Measurements from ENCODE around the gene ANKH.
"Not testable (repeated sequence)": the region's sequence is repeated elsewhere in the genome, so short reads cannot be mapped to it uniquely, and the experiment has no call there.

Gene ANKH

GRCh38 chr5:14853685-14854084, 17.9 kb downstream of the ANKH start:
- DNase-seq: no peak

GRCh38 chr5:14852779-14853178, 18.8 kb downstream of the ANKH start:
- no peak for DNase-seq

- DNase-seq: no peak
These were observed 19.5 kb downstream of the ANKH start for GRCh38 chr5:14851999-14852526.

- DNase-seq: no peak
These were observed 20.0 kb downstream of the ANKH start for GRCh38 chr5:14851597-14851996.

GRCh38 chr5:14851050-14851419, 20.5 kb downstream of the ANKH start:
- DNase-seq: no peak

- DNase-seq: no peak
These were observed 21.0 kb downstream of the ANKH start for GRCh38 chr5:14850419-14851049.

GRCh38 chr5:14849516-14850294, 21.9 kb downstream of the ANKH start:
- no peak for DNase-seq

- not testable (repeated sequence) for DNase-seq
These were observed 22.6 kb downstream of the ANKH start for GRCh38 chr5:14848942-14849341.

- DNase-seq: no peak
These were observed 23.2 kb downstream of the ANKH start for GRCh38 chr5:14848385-14848784.

GRCh38 chr5:14847471-14847870, 24.1 kb downstream of the ANKH start:
- DNase-seq: no peak

GRCh38 chr5:14842117-14842516, 29.5 kb downstream of the ANKH start:
- no peak for DNase-seq

GRCh38 chr5:14840624-14841023, 31.0 kb downstream of the ANKH start:
- DNase-seq: no peak

GRCh38 chr5:14838396-14839319, 32.9 kb downstream of the ANKH start:
- DNase-seq: no peak

GRCh38 chr5:14837423-14838122, 34.0 kb downstream of the ANKH start:
- DNase-seq: not testable (repeated sequence)

GRCh38 chr5:14834584-14835550, 36.7 kb downstream of the ANKH start:
- no peak for DNase-seq

- no peak for DNase-seq
These were observed 37.5 kb downstream of the ANKH start for GRCh38 chr5:14834062-14834461.

GRCh38 chr5:14831006-14831338, 40.6 kb downstream of the ANKH start:
- DNase-seq: no peak

GRCh38 chr5:14830210-14831005, 41.2 kb downstream of the ANKH start:
- no peak for DNase-seq

GRCh38 chr5:14829396-14829795, 42.2 kb downstream of the ANKH start:
- DNase-seq: no peak

- no peak for DNase-seq
These were observed 44.9 kb downstream of the ANKH start for GRCh38 chr5:14826714-14827113.

- DNase-seq: no peak
These were observed 45.6 kb downstream of the ANKH start for GRCh38 chr5:14825977-14826376.

All from CD4-positive, alpha-beta T cell treated with Interleukin-4 for 4 hours (primary cell).